GM12873 (cell line): ENCODE results near the gene SPON1.

ENCODE experiments used
- CTCF ChIP-seq: IDR thresholded peaks from 2 replicates; pipeline ENCODE4 v1.5.1; 2012; ENCODE audit warnings: low read depth, mild to moderate bottlenecking, moderate library complexity, low read length, control low read depth; ENCODE audit not compliant: insufficient read depth; ENCODE audit errors: missing control alignments

The SPON1 gene

GRCh38 chr11:14189874-14190273 is 227.4 kb downstream of the SPON1 start:
- TF ChIP-seq CTCF = no peak

GRCh38 chr11:14190992-14191778 is 228.7 kb downstream of the SPON1 start:
- no peak for TF ChIP-seq CTCF

GRCh38 chr11:14193644-14194043 is 231.1 kb downstream of the SPON1 start:
- TF ChIP-seq CTCF = no peak

GRCh38 chr11:14202251-14203196 is 240.0 kb downstream of the SPON1 start:
- no peak for TF ChIP-seq CTCF

- TF ChIP-seq CTCF = no peak
Measured at GRCh38 chr11:14203321-14203720, 240.8 kb downstream of the SPON1 start.

- TF ChIP-seq CTCF = no peak
Measured at GRCh38 chr11:14212986-14213385, 250.5 kb downstream of the SPON1 start.

- TF ChIP-seq CTCF = no peak
Measured at GRCh38 chr11:14218728-14219127, 256.2 kb downstream of the SPON1 start.
